K562 (cell line): ENCODE measurements around the gene MPRIP. TPM values are rescaled to one million over a fixed set of nuclear protein-coding genes. Genes with fewer than 3 reads are reported as not detected.

Experiments
- CC2D1A ChIP-seq: fragments of 450-650 bp; IDR thresholded peaks from 2 replicates; pipeline ENCODE4 v1.6.1; 2017; ENCODE audit warnings: mild to moderate bottlenecking
- CREM ChIP-seq: IDR thresholded peaks from 2 replicates; pipeline ENCODE4 v1.6.1; 2014; ENCODE audit warnings: antibody characterized with exemption, low read depth
- EWSR1 ChIP-seq: fragments of 450-650 bp; IDR thresholded peaks from 2 replicates; pipeline ENCODE4 v1.6.1; 2018; ENCODE audit warnings: borderline replicate concordance, mild to moderate bottlenecking, low read depth, moderate library complexity; ENCODE audit not compliant: partially characterized antibody
- MECOM ChIP-seq: fragments of 250-450 bp; sonication (Bioruptor Pico); IDR thresholded peaks from 2 replicates; pipeline ENCODE4 v1.8.0; 2022; ENCODE audit warnings: inconsistent platforms
- POLR2H ChIP-seq: IDR thresholded peaks from 2 replicates; pipeline ENCODE4 v1.6.1; 2016; ENCODE audit warnings: missing genetic modification characterization, low read depth, mild to moderate bottlenecking, control low read depth, missing compliant biosample characterization, moderate library complexity
- SAP30 ChIP-seq: fragments of 200-600 bp; sonication (generic); IDR thresholded peaks from 2 replicates; pipeline ENCODE4 v1.6.1; 2012; ENCODE audit warnings: borderline replicate concordance, low read depth, mild to moderate bottlenecking, moderate library complexity, low read length, control low read depth, inconsistent platforms; ENCODE audit not compliant: insufficient read depth, poor library complexity, severe bottlenecking
- SREBF2 ChIP-seq: sonication (generic); formaldehyde crosslinking; IDR thresholded peaks from 2 replicates; pipeline ENCODE4 v1.4.0; 2020; ENCODE audit warnings: mild to moderate bottlenecking, missing genetic modification reagents
- ZNF707 ChIP-seq: fragments of 250-450 bp; sonication (Bioruptor Pico); conservative IDR thresholded peaks from 2 replicates; pipeline ENCODE4 v1.8.0; 2022; ENCODE audit warnings: inconsistent platforms, mild to moderate bottlenecking, moderate library complexity
- polyA plus RNA-seq, 8 experiments: library from polyadenylated mRNA; depleted of rRNA in 4 of 8; stranded (reverse) in 5 of 8; unstranded in 3 of 8; fragments of >200 nt; fragmentation: Nextera tagmentation in 2 of 8; fragmentation: Illumina TruSeq in 1 of 8; extraction: Ambion mirVana in 2 of 8; extraction: Trizol in 1 of 8; gene quantifications; 2 replicates each; pipeline versions ENCODE4 v1.2.1 to v1.2.3, GENCODE V29; 2011 to 2014; ENCODE audit warnings: inconsistent platforms in 1 of 8, missing spikeins in 1 of 8
- total RNA-seq, 7 experiments: library from RNA; depleted of rRNA in 6 of 7; stranded (reverse); fragments of >200 nt in 6 of 7; fragmentation: Illumina TruSeq in 2 of 7; extraction: Trizol in 2 of 7; gene quantifications; 2 replicates each; pipeline versions ENCODE4 v1.2.1 to v1.2.3, GENCODE V29; 2011 to 2021; ENCODE audit warnings: low replicate concordance in 1 of 7
- TF ChIP-seq, protein P1 (sequence below): fragments of 150-350 bp; IDR thresholded peaks from 2 replicates; pipeline ENCODE4 v1.6.1; 2014; ENCODE audit warnings: low read depth, mild to moderate bottlenecking, low read length, borderline replicate concordance
- TF ChIP-seq, protein P2 (sequence below): fragments of 450-650 bp; IDR thresholded peaks from 2 replicates; pipeline ENCODE4 v1.6.1; 2016; ENCODE audit warnings: mild to moderate bottlenecking
- TF ChIP-seq, protein P3 (sequence below): fragments of 450-650 bp; IDR thresholded peaks from 2 replicates; pipeline ENCODE4 v1.6.1; 2017; ENCODE audit warnings: antibody characterized with exemption
- TF ChIP-seq, protein P4 (sequence below): sonication (generic); formaldehyde crosslinking; IDR thresholded peaks from 2 replicates; pipeline ENCODE4 v1.8.0; 2022; ENCODE audit warnings: mild to moderate bottlenecking, missing genetic modification reagents

The MPRIP gene
- total and polyA plus RNA-seq, 9 of the 15 experiments (the other 6 are each of a cell fraction or from before 2014, with no cell fraction given), result 10.0 to 72.6 (median 30.1) TPM

DNA sequence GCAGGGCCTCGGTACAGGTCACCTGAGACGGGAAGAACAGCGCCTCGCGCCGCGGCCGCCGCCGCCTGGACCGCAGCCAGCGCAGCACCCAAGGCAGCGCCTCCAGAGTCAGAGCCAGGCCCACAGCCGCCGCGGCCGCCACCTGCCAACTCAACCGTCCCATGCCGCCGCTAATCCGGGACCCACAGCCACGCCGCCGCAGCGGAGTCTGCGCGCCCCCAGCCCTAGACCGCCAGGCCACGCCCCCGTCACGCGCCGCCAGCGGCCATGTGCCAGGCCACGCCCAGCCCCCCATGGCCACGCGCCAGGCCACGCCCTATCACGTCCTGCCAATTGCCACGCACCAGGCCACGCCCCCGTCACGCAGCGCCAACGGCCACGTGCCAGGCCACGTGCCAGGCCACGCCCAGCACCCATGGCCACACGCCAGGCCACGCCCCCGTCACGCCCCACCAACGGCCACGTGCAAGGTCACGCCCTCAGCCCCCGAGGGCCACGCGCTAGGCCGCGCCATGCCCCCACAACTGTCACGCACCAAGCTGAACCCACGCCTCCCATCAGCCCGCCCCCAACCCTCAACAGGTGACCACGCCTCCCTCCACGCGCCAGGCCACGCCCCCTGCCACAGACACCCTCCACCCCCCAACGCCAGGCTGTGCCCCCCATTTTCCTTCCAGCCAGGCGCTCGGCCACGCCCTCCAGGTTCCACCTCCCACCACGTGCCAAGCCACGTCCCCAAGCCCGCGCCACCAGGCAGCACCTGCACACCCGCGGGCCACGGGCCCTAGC lies 164.1 kb downstream of the MPRIP start, which contains the start of gene PLD6 (continued):
- TF ChIP-seq, protein P1, sequence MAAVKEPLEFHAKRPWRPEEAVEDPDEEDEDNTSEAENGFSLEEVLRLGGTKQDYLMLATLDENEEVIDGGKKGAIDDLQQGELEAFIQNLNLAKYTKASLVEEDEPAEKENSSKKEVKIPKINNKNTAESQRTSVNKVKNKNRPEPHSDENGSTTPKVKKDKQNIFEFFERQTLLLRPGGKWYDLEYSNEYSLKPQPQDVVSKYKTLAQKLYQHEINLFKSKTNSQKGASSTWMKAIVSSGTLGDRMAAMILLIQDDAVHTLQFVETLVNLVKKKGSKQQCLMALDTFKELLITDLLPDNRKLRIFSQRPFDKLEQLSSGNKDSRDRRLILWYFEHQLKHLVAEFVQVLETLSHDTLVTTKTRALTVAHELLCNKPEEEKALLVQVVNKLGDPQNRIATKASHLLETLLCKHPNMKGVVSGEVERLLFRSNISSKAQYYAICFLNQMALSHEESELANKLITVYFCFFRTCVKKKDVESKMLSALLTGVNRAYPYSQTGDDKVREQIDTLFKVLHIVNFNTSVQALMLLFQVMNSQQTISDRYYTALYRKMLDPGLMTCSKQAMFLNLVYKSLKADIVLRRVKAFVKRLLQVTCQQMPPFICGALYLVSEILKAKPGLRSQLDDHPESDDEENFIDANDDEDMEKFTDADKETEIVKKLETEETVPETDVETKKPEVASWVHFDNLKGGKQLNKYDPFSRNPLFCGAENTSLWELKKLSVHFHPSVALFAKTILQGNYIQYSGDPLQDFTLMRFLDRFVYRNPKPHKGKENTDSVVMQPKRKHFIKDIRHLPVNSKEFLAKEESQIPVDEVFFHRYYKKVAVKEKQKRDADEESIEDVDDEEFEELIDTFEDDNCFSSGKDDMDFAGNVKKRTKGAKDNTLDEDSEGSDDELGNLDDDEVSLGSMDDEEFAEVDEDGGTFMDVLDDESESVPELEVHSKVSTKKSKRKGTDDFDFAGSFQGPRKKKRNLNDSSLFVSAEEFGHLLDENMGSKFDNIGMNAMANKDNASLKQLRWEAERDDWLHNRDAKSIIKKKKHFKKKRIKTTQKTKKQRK, result no peak
- TF ChIP-seq, protein P2, sequence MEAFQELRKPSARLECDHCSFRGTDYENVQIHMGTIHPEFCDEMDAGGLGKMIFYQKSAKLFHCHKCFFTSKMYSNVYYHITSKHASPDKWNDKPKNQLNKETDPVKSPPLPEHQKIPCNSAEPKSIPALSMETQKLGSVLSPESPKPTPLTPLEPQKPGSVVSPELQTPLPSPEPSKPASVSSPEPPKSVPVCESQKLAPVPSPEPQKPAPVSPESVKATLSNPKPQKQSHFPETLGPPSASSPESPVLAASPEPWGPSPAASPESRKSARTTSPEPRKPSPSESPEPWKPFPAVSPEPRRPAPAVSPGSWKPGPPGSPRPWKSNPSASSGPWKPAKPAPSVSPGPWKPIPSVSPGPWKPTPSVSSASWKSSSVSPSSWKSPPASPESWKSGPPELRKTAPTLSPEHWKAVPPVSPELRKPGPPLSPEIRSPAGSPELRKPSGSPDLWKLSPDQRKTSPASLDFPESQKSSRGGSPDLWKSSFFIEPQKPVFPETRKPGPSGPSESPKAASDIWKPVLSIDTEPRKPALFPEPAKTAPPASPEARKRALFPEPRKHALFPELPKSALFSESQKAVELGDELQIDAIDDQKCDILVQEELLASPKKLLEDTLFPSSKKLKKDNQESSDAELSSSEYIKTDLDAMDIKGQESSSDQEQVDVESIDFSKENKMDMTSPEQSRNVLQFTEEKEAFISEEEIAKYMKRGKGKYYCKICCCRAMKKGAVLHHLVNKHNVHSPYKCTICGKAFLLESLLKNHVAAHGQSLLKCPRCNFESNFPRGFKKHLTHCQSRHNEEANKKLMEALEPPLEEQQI, result no peak
- TF ChIP-seq EWSR1, result no peak
- TF ChIP-seq POLR2H (tag), result no peak
- peak; percentile 67 for TF ChIP-seq SAP30
- TF ChIP-seq ZNF707 (CRISPR knock-in tag), result no peak
- TF ChIP-seq, protein P3, sequence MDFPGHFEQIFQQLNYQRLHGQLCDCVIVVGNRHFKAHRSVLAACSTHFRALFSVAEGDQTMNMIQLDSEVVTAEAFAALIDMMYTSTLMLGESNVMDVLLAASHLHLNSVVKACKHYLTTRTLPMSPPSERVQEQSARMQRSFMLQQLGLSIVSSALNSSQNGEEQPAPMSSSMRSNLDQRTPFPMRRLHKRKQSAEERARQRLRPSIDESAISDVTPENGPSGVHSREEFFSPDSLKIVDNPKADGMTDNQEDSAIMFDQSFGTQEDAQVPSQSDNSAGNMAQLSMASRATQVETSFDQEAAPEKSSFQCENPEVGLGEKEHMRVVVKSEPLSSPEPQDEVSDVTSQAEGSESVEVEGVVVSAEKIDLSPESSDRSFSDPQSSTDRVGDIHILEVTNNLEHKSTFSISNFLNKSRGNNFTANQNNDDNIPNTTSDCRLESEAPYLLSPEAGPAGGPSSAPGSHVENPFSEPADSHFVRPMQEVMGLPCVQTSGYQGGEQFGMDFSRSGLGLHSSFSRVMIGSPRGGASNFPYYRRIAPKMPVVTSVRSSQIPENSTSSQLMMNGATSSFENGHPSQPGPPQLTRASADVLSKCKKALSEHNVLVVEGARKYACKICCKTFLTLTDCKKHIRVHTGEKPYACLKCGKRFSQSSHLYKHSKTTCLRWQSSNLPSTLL, result no peak
- peak; percentile 89 for TF ChIP-seq CREM
- TF ChIP-seq SREBF2 (CRISPR knock-in tag), result no peak
- TF ChIP-seq, protein P4, sequence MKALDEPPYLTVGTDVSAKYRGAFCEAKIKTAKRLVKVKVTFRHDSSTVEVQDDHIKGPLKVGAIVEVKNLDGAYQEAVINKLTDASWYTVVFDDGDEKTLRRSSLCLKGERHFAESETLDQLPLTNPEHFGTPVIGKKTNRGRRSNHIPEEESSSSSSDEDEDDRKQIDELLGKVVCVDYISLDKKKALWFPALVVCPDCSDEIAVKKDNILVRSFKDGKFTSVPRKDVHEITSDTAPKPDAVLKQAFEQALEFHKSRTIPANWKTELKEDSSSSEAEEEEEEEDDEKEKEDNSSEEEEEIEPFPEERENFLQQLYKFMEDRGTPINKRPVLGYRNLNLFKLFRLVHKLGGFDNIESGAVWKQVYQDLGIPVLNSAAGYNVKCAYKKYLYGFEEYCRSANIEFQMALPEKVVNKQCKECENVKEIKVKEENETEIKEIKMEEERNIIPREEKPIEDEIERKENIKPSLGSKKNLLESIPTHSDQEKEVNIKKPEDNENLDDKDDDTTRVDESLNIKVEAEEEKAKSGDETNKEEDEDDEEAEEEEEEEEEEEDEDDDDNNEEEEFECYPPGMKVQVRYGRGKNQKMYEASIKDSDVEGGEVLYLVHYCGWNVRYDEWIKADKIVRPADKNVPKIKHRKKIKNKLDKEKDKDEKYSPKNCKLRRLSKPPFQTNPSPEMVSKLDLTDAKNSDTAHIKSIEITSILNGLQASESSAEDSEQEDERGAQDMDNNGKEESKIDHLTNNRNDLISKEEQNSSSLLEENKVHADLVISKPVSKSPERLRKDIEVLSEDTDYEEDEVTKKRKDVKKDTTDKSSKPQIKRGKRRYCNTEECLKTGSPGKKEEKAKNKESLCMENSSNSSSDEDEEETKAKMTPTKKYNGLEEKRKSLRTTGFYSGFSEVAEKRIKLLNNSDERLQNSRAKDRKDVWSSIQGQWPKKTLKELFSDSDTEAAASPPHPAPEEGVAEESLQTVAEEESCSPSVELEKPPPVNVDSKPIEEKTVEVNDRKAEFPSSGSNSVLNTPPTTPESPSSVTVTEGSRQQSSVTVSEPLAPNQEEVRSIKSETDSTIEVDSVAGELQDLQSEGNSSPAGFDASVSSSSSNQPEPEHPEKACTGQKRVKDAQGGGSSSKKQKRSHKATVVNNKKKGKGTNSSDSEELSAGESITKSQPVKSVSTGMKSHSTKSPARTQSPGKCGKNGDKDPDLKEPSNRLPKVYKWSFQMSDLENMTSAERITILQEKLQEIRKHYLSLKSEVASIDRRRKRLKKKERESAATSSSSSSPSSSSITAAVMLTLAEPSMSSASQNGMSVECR (CRISPR knock-in tag), result peak; percentile 97
- no peak for TF ChIP-seq CC2D1A
- TF ChIP-seq MECOM (CRISPR knock-in tag), result no peak
